Cardiac fibroblast (primary cell): ENCODE data around the gene DDX53.

Experiments used
- DNase-seq, 2 donors: peaks; one replicate each; pipeline versions ENCODE4 v3.0.0 to v3.0.0-alpha.2; 2010; ENCODE audit warnings: low read depth in 2 of 2
- H3K4me3 ChIP-seq, 2 donors: replicated peaks in 1 of 2; 1 replicate in 1 of 2; 2 replicates in 1 of 2; pipeline ENCODE4 v1.5.1; 2011; ENCODE audit warnings: low read depth in 2 of 2, low read length in 2 of 2, mild to moderate bottlenecking in 2 of 2, moderate library complexity in 1 of 2
- TF ChIP-seq, protein P1 (sequence below): IDR thresholded peaks from one replicate; pipeline ENCODE4 v1.5.1; 2011; ENCODE audit warnings: low read depth, mild to moderate bottlenecking, low read length, inconsistent platforms

DDX53 gene

DNA sequence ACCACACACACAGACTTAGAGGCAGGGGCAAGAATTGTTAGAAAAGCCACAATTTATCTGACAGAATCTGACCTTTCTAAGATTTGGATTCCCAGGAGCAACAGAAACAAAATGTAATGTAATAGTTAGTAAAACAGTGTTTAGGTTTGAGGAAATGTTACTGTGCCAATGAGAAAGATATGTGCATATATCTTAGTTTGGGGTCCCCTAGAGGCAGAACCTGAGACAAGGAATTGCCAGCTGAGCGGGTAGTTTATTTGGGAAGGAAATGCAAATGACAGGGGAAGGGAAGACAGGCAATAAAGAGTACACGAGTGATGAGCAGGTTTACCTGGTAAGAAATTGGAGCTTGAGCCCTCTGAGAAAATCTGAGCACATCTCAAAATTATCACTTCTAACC, 31.3 kb upstream of the DDX53 start:
- TF ChIP-seq, protein P1, sequence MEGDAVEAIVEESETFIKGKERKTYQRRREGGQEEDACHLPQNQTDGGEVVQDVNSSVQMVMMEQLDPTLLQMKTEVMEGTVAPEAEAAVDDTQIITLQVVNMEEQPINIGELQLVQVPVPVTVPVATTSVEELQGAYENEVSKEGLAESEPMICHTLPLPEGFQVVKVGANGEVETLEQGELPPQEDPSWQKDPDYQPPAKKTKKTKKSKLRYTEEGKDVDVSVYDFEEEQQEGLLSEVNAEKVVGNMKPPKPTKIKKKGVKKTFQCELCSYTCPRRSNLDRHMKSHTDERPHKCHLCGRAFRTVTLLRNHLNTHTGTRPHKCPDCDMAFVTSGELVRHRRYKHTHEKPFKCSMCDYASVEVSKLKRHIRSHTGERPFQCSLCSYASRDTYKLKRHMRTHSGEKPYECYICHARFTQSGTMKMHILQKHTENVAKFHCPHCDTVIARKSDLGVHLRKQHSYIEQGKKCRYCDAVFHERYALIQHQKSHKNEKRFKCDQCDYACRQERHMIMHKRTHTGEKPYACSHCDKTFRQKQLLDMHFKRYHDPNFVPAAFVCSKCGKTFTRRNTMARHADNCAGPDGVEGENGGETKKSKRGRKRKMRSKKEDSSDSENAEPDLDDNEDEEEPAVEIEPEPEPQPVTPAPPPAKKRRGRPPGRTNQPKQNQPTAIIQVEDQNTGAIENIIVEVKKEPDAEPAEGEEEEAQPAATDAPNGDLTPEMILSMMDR, result no peak
- H3K4me3 ChIP-seq, result no peak overlapping the region
- no peak for DNase-seq

DNA sequence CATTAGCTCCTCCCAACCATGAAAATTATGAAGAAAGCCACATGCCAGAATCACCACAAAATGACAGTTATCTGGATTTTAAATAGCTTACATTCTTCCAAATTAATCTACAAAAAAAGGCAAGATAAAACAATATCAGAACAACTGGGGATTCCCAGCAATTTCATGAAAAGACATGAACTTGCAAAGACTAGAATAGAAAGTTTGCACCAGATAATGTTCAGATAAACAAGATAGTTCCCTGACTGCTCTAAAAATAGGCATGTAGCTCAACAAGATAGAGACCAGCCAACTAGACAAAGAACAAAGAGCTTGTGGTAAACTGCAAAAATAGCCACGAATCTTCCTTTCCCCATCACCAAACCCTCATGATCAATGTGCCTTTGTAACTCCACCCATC, 30.3 kb upstream of the DDX53 start:
- TF ChIP-seq, protein P1, result no peak
- no peak overlapping the region for H3K4me3 ChIP-seq
- DNase-seq, result peak in 1 of 2 donors; percentile 67

DNA sequence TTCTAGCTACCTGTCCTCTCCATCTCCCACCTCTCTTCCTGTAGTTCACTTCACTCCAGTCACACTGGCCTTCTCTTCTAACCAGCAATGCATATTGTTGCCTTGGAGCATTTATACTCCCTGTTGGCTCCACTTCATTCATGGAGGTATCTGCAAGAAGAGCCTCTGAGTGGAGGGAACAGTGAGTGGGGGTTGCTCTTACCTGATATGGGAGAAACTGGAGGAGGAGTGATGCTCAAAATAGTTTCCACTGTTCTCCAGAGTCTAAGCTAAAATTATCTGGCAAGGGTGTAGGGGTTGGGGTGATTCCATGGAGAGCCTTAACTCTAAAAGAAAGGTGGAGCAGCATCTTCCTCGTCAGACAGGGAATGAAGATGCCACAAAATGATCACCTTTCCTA, 28.9 kb upstream of the DDX53 start:
- TF ChIP-seq, protein P1, result no peak
- no peak for DNase-seq
- no peak overlapping the region for H3K4me3 ChIP-seq

DNA sequence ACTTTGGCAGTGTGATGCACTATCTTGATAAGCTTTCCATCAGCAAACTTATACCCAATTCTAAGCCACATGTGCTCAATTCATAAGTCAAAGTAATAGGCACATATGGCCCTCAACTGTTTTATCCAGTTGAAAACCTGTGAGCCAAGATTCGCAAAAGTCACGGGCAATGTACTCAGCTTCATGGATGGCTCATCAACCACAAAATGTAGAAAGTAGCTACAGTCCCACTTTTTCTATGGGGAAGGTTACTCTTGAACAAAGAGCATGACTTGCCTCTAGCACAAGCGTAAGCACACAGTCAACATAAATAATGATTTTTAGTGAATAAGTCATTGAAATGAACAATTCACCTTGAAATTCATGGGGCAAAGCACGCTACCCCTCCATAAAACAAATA, 25.1 kb upstream of the DDX53 start:
- H3K4me3 ChIP-seq, result no peak overlapping the region
- peak in 1 of 2 donors; percentile 47 for DNase-seq
- TF ChIP-seq, protein P1, result no peak

DNA sequence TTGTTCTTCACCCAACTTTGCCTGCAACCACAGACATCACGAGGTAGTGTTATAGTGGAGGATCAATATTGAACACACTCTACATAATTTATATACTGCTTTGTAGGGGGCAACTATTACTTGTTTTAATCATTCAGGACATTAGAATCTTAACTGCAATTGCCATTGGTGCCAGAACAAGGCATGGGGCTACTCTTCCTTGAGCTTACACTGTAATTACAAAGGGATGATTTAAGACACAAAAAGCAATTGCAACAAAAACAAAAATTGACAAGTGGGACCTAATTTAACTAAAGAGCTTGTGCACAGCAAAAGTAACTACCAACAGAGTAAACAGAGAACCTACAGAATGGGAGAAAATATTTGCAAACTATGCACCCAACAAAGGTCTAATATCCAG, 24.0 kb upstream of the DDX53 start:
- TF ChIP-seq, protein P1, result no peak
- no peak overlapping the region for H3K4me3 ChIP-seq
- DNase-seq, result no peak

DNA sequence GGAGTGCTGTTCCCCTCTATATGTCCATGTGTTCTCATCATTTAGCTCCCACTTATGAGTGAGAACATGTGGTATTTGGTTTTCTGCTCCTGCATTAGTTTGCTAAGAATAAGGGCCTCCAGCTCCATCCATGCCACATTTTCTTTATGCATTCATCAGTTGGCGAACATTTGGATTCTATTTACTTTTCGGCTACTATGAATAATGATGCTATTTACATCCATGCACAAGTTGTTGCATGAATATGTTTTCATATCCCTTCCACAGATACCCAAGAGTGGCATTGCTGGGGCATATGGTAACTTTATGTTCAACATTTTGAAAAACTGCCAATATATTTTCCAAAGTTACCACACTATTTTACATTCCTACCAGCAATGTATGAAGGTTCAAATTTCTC, 13.8 kb upstream of the DDX53 start:
- TF ChIP-seq, protein P1, result no peak
- no peak overlapping the region for H3K4me3 ChIP-seq
- DNase-seq, result no peak

DNA sequence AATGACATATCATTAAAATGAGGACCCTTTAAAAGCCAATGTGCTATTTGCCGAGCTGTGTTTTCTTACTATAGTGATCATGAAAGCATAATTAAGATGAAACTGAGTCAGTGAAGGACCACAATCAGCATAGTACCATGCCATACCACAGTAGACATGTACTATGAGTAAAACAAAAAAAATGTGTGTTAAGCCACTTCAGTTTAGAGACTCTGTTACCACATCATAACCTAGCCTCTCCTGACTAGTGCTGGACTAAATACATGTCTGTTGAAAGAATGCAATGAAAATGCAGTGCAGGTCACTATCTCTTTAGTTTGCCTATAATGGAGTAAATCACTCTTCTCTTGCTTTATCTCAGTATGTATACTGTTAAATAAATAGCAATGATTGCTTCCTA, 12.3 kb upstream of the DDX53 start:
- H3K4me3 ChIP-seq, result no peak overlapping the region
- DNase-seq, result peak in 1 of 2 donors; percentile 10
- TF ChIP-seq, protein P1, result no peak
